K562 (cell line): ENCODE measurements around the gene GEMIN5. TPM values are rescaled to one million over a fixed set of nuclear protein-coding genes. Genes with fewer than 3 reads are reported as not detected.

Experiments used
- CEBPB ChIP-seq: fragments of 450-650 bp; IDR thresholded peaks from 2 replicates; pipeline ENCODE4 v1.6.1; 2016; ENCODE audit warnings: missing genetic modification characterization, missing compliant biosample characterization
- CHAMP1 ChIP-seq: fragments of 450-650 bp; IDR thresholded peaks from 2 replicates; pipeline ENCODE4 v1.6.1; 2016; ENCODE audit warnings: mild to moderate bottlenecking
- CHD4 ChIP-seq: fragments of 200-600 bp; sonication (generic); IDR thresholded peaks from 3 replicates; pipeline ENCODE4 v1.6.1; 2012; ENCODE audit warnings: low read depth, mild to moderate bottlenecking, mixed read lengths, low read length, inconsistent platforms; ENCODE audit not compliant: insufficient read depth, insufficient replicate concordance, poor library complexity, severe bottlenecking
- CTBP1 ChIP-seq: fragments of 450-650 bp; IDR thresholded peaks from 2 replicates; pipeline ENCODE4 v1.6.1; 2016; ENCODE audit warnings: borderline replicate concordance
- ESRRB ChIP-seq: fragments of 250-450 bp; sonication (Bioruptor Pico); IDR thresholded peaks from 2 replicates; pipeline ENCODE4 v1.5.0; 2020; ENCODE audit warnings: mild to moderate bottlenecking, moderate library complexity, borderline replicate concordance
- EZH2 ChIP-seq: IDR thresholded peaks from 2 replicates; pipeline ENCODE4 v1.6.1; 2012; ENCODE audit warnings: low read depth, mild to moderate bottlenecking, inconsistent platforms, low read length, borderline replicate concordance
- GTF2E2 ChIP-seq: fragments of 200-800 bp; sonication (Bioruptor generic); IDR thresholded peaks from 2 replicates; pipeline ENCODE4 v1.6.1; 2016; ENCODE audit warnings: missing genetic modification characterization, missing compliant biosample characterization
- MAZ ChIP-seq, 2 experiments: fragments of 450-650 bp in 1 of 2; sonication (generic) in 1 of 2; formaldehyde crosslinking; IDR thresholded peaks in 1 of 2; conservative IDR thresholded peaks in 1 of 2; 2 replicates each; pipeline versions ENCODE4 v1.4.0 to v1.5.0; 2020; ENCODE audit warnings: mild to moderate bottlenecking in 1 of 2, missing genetic modification reagents in 1 of 2
- NBN ChIP-seq: fragments of 450-650 bp; IDR thresholded peaks from 2 replicates; pipeline ENCODE4 v1.6.1; 2016; ENCODE audit warnings: low read depth, mild to moderate bottlenecking
- NFRKB ChIP-seq: fragments of 450-650 bp; IDR thresholded peaks from 2 replicates; pipeline ENCODE4 v1.6.1; 2016; ENCODE audit warnings: low read depth
- SETDB1 ChIP-seq: IDR thresholded peaks from one replicate; pipeline ENCODE4 v1.6.1; 2012; ENCODE audit warnings: low read length, control low read depth, inconsistent platforms
- SIN3B ChIP-seq: fragments of 450-650 bp; IDR thresholded peaks from 2 replicates; pipeline ENCODE4 v1.6.1; 2017; ENCODE audit warnings: low read depth, mild to moderate bottlenecking, moderate library complexity
- SP1 ChIP-seq: sonication (generic); formaldehyde crosslinking; IDR thresholded peaks from 2 replicates; pipeline ENCODE4 v1.8.1; 2022; ENCODE audit warnings: mild to moderate bottlenecking, missing genetic modification reagents
- SRF ChIP-seq, 2 experiments: fragments of 250-450, 450-650 bp in 1 of 2; sonication (Bioruptor Pico) in 1 of 2; sonication (generic) in 1 of 2; formaldehyde crosslinking; IDR thresholded peaks; 2 replicates each; pipeline versions ENCODE4 v1.5.0 to v1.5.1; 2020 to 2022; ENCODE audit warnings: mild to moderate bottlenecking in 1 of 2, missing genetic modification reagents in 1 of 2
- TAF1 ChIP-seq: IDR thresholded peaks from 2 replicates; pipeline ENCODE4 v1.6.1; 2011; ENCODE audit warnings: mild to moderate bottlenecking, low read length, moderate library complexity; ENCODE audit not compliant: insufficient read depth, control insufficient read depth, severe bottlenecking; ENCODE audit errors: extremely low read depth
- TAF9B ChIP-seq: fragments of 450-650 bp; IDR thresholded peaks from 2 replicates; pipeline ENCODE4 v1.6.1; 2018; ENCODE audit warnings: mild to moderate bottlenecking; ENCODE audit not compliant: partially characterized antibody
- TAL1 ChIP-seq: fragments of 450-650 bp; IDR thresholded peaks from 2 replicates; pipeline ENCODE4 v1.6.1; 2016; ENCODE audit warnings: mild to moderate bottlenecking
- ZNF165 ChIP-seq: fragments of 250-450 bp; sonication (Bioruptor Pico); IDR thresholded peaks from 2 replicates; pipeline ENCODE4 v1.4.0; 2020; ENCODE audit warnings: borderline replicate concordance
- ZNF316 ChIP-seq: fragments of 450-650 bp; IDR thresholded peaks from 2 replicates; pipeline ENCODE4 v1.6.1; 2016
- ZNF431 ChIP-seq: sonication (generic); formaldehyde crosslinking; IDR thresholded peaks from 2 replicates; pipeline ENCODE4 v1.8.0; 2022; ENCODE audit warnings: mild to moderate bottlenecking, missing genetic modification reagents
- ZNF655 ChIP-seq: fragments of 250-450 bp; sonication (Bioruptor Pico); IDR thresholded peaks from 2 replicates; pipeline ENCODE4 v1.5.0; 2021
- ZNF75A ChIP-seq: fragments of 450-650 bp; formaldehyde crosslinking; IDR thresholded peaks from 2 replicates; pipeline ENCODE4 v1.4.0; 2020; ENCODE audit warnings: mild to moderate bottlenecking
- polyA plus RNA-seq, 8 experiments: library from polyadenylated mRNA; depleted of rRNA in 4 of 8; stranded (reverse) in 5 of 8; unstranded in 3 of 8; fragments of >200 nt; fragmentation: Nextera tagmentation in 2 of 8; fragmentation: Illumina TruSeq in 1 of 8; extraction: Ambion mirVana in 2 of 8; extraction: Trizol in 1 of 8; gene quantifications; 2 replicates each; pipeline versions ENCODE4 v1.2.1 to v1.2.3, GENCODE V29; 2011 to 2014; ENCODE audit warnings: inconsistent platforms in 1 of 8, missing spikeins in 1 of 8
- total RNA-seq, 7 experiments: library from RNA; depleted of rRNA in 6 of 7; stranded (reverse); fragments of >200 nt in 6 of 7; fragmentation: Illumina TruSeq in 2 of 7; extraction: Trizol in 2 of 7; gene quantifications; 2 replicates each; pipeline versions ENCODE4 v1.2.1 to v1.2.3, GENCODE V29; 2011 to 2021; ENCODE audit warnings: low replicate concordance in 1 of 7

The GEMIN5 gene
- total and polyA plus RNA-seq, 9 of the 15 experiments (the other 6 are each of a cell fraction or from before 2014, with no cell fraction given) = 10.3 to 48.2 (median 34.7) TPM

GRCh38 chr5:154940772-154941620, 3.0 kb upstream of the GEMIN5 start, which contains the start of gene MRPL22 (continued):
- TF ChIP-seq ZNF655 (CRISPR knock-in tag) (no peak), TAF9B (peak; percentile 94), TAL1 (0 out of 2 replicates have a peak, but pooled peaks have one; percentile 2), ZNF165 (CRISPR knock-in tag) (no peak), TAF1 (peak; percentile 96), NBN (no peak; the same call in 1 of the 2 replicates), ZNF431 (CRISPR knock-in tag) (0 out of 2 replicates have a peak, but pooled peaks have one; percentile 55), SRF (CRISPR knock-in tag; IDR thresholded peaks at IDR 0.05) (no peak; a peak in 1 of 4 replicates), SIN3B (peak; percentile 90), SETDB1 (peak; percentile 60), ESRRB (no peak), SP1 (CRISPR knock-in tag) (no peak), CEBPB (tag) (0 out of 2 replicates have a peak, but pooled peaks have one; percentile 19), CTBP1 (peak; percentile 14; the same call in 1 of the 2 replicates), MAZ (CRISPR knock-in tag; conservative IDR thresholded peaks at IDR 0.05 in 1 of 2, IDR thresholded peaks at IDR 0.05 in 1 of 2) (peak in 1 of 2 experiments; percentile 67; a peak in 2 of 4 replicates), CHD4 (no peak), ZNF316 (no peak), GTF2E2 (tag) (0 out of 2 replicates have a peak, but pooled peaks have one; percentile 26), NFRKB (peak; percentile 95), ZNF75A (CRISPR knock-in tag) (0 out of 2 replicates have a peak, but pooled peaks have one; percentile 33), CHAMP1 (peak; percentile 20; the same call in 1 of the 2 replicates), EZH2 (no peak)
